ENCODE measurements around the gene GNL1.
A peak's percentile ranks its signal among the peaks of the same experiment; 100 is the strongest.
"Not testable (repeated sequence)": the region's sequence is repeated elsewhere in the genome, so short reads cannot be mapped to it uniquely, and the experiment has no call there.

Gene GNL1

GRCh38 chr6:30544666-30545272, 11.5 kb downstream of the GNL1 start:
- no peak overlapping the region for H3K4me2 ChIP-seq (ENCODE audit: low read length)
- H3K36me3 ChIP-seq (ENCODE audit: insufficient read depth, low read length) = peaks cover 27% of the 10 kb centered on the region
- H3K4me1 ChIP-seq (ENCODE audit: control insufficient read depth, insufficient read depth, low read length) = peaks cover 19% of the 10 kb centered on the region
- H3K4me3 ChIP-seq (ENCODE audit: low read length) = no peak overlapping the region
- no peaks in the 10 kb centered on the region for H3K9me3 ChIP-seq (replicated peaks; ENCODE audit: low read length)
- no peak overlapping the region for H3K9ac ChIP-seq (ENCODE audit: low read depth, low read length)
- H3K27me3 ChIP-seq (ENCODE audit: control insufficient read depth, insufficient read depth, low read length) = no peaks in the 10 kb centered on the region

- H3K27me3 ChIP-seq (ENCODE audit: control insufficient read depth, insufficient read depth, low read length) = no peaks in the 10 kb centered on the region
- no peak overlapping the region for H3K4me3 ChIP-seq (ENCODE audit: low read length)
- peaks cover 23% of the 10 kb centered on the region for H3K36me3 ChIP-seq (ENCODE audit: insufficient read depth, low read length)
- no peak overlapping the region for H3K9ac ChIP-seq (ENCODE audit: low read depth, low read length)
- no peaks in the 10 kb centered on the region for H3K9me3 ChIP-seq (replicated peaks; ENCODE audit: low read length)
- no peak overlapping the region for H3K4me2 ChIP-seq (ENCODE audit: low read length)
- H3K4me1 ChIP-seq (ENCODE audit: control insufficient read depth, insufficient read depth, low read length) = peaks cover 18% of the 10 kb centered on the region
These were observed 12.5 kb downstream of the GNL1 start for GRCh38 chr6:30543821-30544220.

DNA sequence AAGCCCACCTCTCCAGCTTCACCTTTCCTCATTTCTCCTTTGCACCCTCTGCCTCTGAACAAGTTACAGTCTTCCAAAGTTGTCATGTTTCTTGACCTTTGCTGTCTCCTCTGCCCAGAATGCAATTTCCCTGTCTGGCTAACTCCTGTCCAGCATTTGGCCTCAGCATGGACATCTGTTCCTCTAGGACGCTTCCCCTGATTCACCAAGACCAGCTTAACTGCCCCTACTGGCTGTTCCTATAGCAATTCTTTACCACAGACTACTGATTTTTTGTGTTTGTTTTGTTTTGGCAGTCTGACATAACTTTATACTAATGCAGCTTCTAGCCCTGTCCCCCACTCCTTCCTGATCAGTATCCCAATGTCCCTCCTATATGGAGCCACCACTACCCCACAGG, 13.4 kb downstream of the GNL1 start:
- Histone ChIP-seq H3K36me3 (ENCODE audit: insufficient read depth, low read length) (peaks cover 23% of the 10 kb centered on the region), H3K9me3 (replicated peaks; ENCODE audit: low read length) (no peaks in the 10 kb centered on the region), H3K4me2 (ENCODE audit: low read length) (no peak overlapping the region), H3K4me3 (ENCODE audit: low read length) (no peak overlapping the region), H3K9ac (ENCODE audit: low read depth, low read length) (no peak overlapping the region), H3K27me3 (ENCODE audit: control insufficient read depth, insufficient read depth, low read length) (no peaks in the 10 kb centered on the region), H3K4me1 (ENCODE audit: control insufficient read depth, insufficient read depth, low read length) (peaks cover 11% of the 10 kb centered on the region)

DNA sequence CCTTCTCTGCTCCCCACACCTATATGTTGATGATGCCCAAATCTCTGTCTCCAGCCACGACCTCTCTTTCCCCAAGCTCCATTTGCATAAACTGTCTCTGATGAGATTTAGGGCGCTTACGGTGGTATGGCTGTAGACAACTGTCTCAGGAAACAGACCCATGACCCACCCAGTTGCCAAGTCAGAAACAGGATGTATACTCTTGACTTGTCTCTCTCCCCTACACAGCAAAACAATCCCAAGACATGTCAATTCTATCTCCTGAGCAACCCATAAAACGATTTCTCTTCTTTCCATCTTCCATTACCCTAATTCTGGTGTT, 13.9 kb downstream of the GNL1 start:
- no peak overlapping the region for H3K9ac ChIP-seq (ENCODE audit: low read depth, low read length)
- no peaks in the 10 kb centered on the region for H3K9me3 ChIP-seq (replicated peaks; ENCODE audit: low read length)
- peaks cover 11% of the 10 kb centered on the region for H3K4me1 ChIP-seq (ENCODE audit: control insufficient read depth, insufficient read depth, low read length)
- H3K27me3 ChIP-seq (ENCODE audit: control insufficient read depth, insufficient read depth, low read length) = no peaks in the 10 kb centered on the region
- H3K4me3 ChIP-seq (ENCODE audit: low read length) = no peak overlapping the region
- peaks cover 19% of the 10 kb centered on the region for H3K36me3 ChIP-seq (ENCODE audit: insufficient read depth, low read length)
- H3K4me2 ChIP-seq (ENCODE audit: low read length) = no peak overlapping the region

GRCh38 chr6:30541515-30542403, 14.5 kb downstream of the GNL1 start:
- Histone ChIP-seq H3K4me2 (ENCODE audit: low read length) (peak overlapping the region; percentile 88), H3K9me3 (replicated peaks; ENCODE audit: low read length) (no peaks in the 10 kb centered on the region), H3K27me3 (ENCODE audit: control insufficient read depth, insufficient read depth, low read length) (no peaks in the 10 kb centered on the region), H3K4me1 (ENCODE audit: control insufficient read depth, insufficient read depth, low read length) (peaks cover 11% of the 10 kb centered on the region), H3K9ac (ENCODE audit: low read depth, low read length) (peak overlapping the region; percentile 39), H3K36me3 (ENCODE audit: insufficient read depth, low read length) (peaks cover 13% of the 10 kb centered on the region), H3K4me3 (ENCODE audit: low read length) (peak overlapping the region; percentile 65)

DNA sequence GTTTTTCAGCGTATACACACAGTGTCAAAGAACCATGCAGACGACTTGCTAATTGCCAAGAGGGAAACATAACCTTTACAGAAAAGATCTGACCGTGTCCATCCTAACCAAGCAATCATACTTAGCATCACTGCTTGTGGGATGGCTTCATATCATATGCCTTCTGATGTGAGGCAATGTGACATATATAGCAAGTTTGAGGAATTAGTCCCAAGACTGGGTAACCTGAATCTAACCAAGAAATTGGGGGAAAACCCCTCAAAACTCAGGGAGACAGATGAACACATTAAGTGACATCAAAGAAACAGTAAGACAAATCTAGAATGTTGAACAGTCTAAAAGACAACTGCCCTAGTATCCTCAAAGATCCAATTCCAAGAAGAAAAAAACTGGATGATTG, 18.4 kb downstream of the GNL1 start:
- no peak overlapping the region for H3K9ac ChIP-seq (ENCODE audit: low read depth, low read length)
- H3K9me3 ChIP-seq (replicated peaks; ENCODE audit: low read length) = no peaks in the 10 kb centered on the region
- H3K4me3 ChIP-seq (ENCODE audit: low read length) = no peak overlapping the region
- no peaks in the 10 kb centered on the region for H3K27me3 ChIP-seq (ENCODE audit: control insufficient read depth, insufficient read depth, low read length)
- no peaks in the 10 kb centered on the region for H3K36me3 ChIP-seq (ENCODE audit: insufficient read depth, low read length)
- peaks cover 7% of the 10 kb centered on the region for H3K4me1 ChIP-seq (ENCODE audit: control insufficient read depth, insufficient read depth, low read length)
- H3K4me2 ChIP-seq (ENCODE audit: low read length) = no peak overlapping the region

- no peak overlapping the region for H3K9ac ChIP-seq (ENCODE audit: low read depth, low read length)
- no peaks in the 10 kb centered on the region for H3K4me1 ChIP-seq (ENCODE audit: control insufficient read depth, insufficient read depth, low read length)
- H3K4me3 ChIP-seq (ENCODE audit: low read length) = no peak overlapping the region
- no peaks in the 10 kb centered on the region for H3K27me3 ChIP-seq (ENCODE audit: control insufficient read depth, insufficient read depth, low read length)
- no peaks in the 10 kb centered on the region for H3K36me3 ChIP-seq (ENCODE audit: insufficient read depth, low read length)
- H3K4me2 ChIP-seq (ENCODE audit: low read length) = no peak overlapping the region
- no peaks in the 10 kb centered on the region for H3K9me3 ChIP-seq (replicated peaks; ENCODE audit: low read length)
These were observed 22.6 kb downstream of the GNL1 start for GRCh38 chr6:30533460-30534294.

DNA sequence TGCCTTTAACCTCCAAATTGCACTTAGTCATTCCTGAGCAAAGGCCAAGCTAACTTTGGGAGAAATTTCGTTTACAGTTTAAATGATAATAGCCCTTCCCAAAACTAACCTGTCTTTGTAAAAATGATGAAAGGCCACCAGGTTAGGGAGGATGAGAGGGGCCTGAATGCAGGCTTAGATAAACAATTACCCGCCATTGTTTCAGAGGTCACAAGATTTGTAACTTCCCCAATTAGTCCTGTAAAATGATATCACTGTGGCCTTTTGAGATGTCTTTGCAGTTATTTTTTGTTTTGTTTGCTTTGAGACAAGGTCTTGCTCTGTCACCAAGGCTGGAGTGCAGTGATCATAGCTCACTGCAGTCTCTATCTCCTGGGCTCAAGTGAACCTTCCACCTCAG, 26.3 kb downstream of the GNL1 start:
- H3K4me1 ChIP-seq (ENCODE audit: control insufficient read depth, insufficient read depth, low read length) = peaks cover 5% of the 10 kb centered on the region
- no peaks in the 10 kb centered on the region for H3K27me3 ChIP-seq (ENCODE audit: control insufficient read depth, insufficient read depth, low read length)
- H3K9me3 ChIP-seq (replicated peaks; ENCODE audit: low read length) = no peaks in the 10 kb centered on the region
- no peak overlapping the region for H3K4me3 ChIP-seq (ENCODE audit: low read length)
- H3K36me3 ChIP-seq (ENCODE audit: insufficient read depth, low read length) = no peaks in the 10 kb centered on the region
- no peak overlapping the region for H3K9ac ChIP-seq (ENCODE audit: low read depth, low read length)
- H3K4me2 ChIP-seq (ENCODE audit: low read length) = no peak overlapping the region

GRCh38 chr6:30529349-30529875, 26.9 kb downstream of the GNL1 start:
- H3K36me3 ChIP-seq (ENCODE audit: insufficient read depth, low read length); H3K27me3 ChIP-seq (ENCODE audit: control insufficient read depth, insufficient read depth, low read length); H3K4me3 ChIP-seq (ENCODE audit: low read length); H3K9ac ChIP-seq (ENCODE audit: low read depth, low read length); H3K9me3 ChIP-seq (replicated peaks; ENCODE audit: low read length); H3K4me1 ChIP-seq (ENCODE audit: control insufficient read depth, insufficient read depth, low read length); H3K4me2 ChIP-seq (ENCODE audit: low read length): not testable (repeated sequence)

DNA sequence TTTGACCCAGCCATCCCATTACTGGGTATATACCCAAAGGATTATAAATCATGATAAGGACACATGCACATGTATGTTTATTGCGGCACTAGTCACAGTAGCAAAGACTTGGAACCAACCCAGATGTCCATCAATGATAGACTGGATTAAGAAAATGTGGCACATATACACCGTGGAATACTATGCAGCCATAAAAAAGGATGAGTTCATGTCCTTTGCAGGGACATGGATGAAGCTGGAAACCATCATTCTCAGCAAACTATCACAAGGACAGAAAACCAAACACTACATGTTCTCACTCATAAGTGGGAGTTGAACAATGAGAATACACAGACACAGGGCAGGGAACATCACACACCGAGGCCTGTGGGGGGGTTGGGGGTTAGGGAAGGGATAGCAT, 29.8 kb downstream of the GNL1 start:
- H3K4me1 ChIP-seq (ENCODE audit: control insufficient read depth, insufficient read depth, low read length) = peaks cover 11% of the 10 kb centered on the region
- not testable (repeated sequence) for H3K9me3 ChIP-seq (replicated peaks; ENCODE audit: low read length); H3K9ac ChIP-seq (ENCODE audit: low read depth, low read length); H3K27me3 ChIP-seq (ENCODE audit: control insufficient read depth, insufficient read depth, low read length); H3K36me3 ChIP-seq (ENCODE audit: insufficient read depth, low read length); H3K4me3 ChIP-seq (ENCODE audit: low read length); H3K4me2 ChIP-seq (ENCODE audit: low read length)

DNA sequence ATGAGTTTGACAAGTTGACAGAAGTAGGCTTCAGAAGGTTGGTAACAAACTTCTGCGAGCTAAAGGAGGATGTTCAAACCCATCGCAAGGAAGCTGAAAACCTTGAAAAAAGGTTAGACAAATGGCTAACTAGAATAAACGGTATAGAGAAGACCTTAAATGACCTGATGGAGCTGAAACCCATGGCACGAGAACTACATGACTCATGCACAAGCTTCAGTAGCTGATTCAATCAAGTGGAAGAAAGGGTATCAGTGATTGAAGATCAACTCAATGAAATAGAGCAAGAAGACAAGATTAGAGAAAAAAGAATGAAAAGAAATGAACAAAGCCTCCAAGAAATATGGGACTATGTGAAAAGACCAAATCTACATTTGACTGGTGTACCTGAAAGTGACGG, 34.3 kb downstream of the GNL1 start:
- not testable (repeated sequence) for H3K27me3 ChIP-seq (ENCODE audit: control insufficient read depth, insufficient read depth, low read length); H3K4me3 ChIP-seq (ENCODE audit: low read length); H3K9me3 ChIP-seq (replicated peaks; ENCODE audit: low read length); H3K4me2 ChIP-seq (ENCODE audit: low read length); H3K9ac ChIP-seq (ENCODE audit: low read depth, low read length); H3K36me3 ChIP-seq (ENCODE audit: insufficient read depth, low read length)
- H3K4me1 ChIP-seq (ENCODE audit: control insufficient read depth, insufficient read depth, low read length) = peaks cover 16% of the 10 kb centered on the region
